GM13976 (cell line): ENCODE data around the gene DHCR24.
"Not testable (repeated sequence)": the region's sequence is repeated elsewhere in the genome, so short reads cannot be mapped to it uniquely, and the experiment has no call there.

Experiments
- DNase-seq: peaks from one replicate; pipeline ENCODE4 v3.0.0; 2012; ENCODE audit warnings: low spot score
- in situ Hi-C: fragments of 300-500 bp; cut with MboI; formaldehyde crosslinking; loops from one replicate; pipeline ENCODE4 v1.12.0; 2022; ENCODE audit warnings: low sequenced_read_pairs, mixed read lengths, inconsistent platforms; ENCODE audit not compliant: unreplicated experiment
- TF ChIP-seq, protein P1 (sequence below): IDR thresholded peaks from 2 replicates; pipeline ENCODE4 v1.5.1; 2012; ENCODE audit warnings: borderline replicate concordance, mild to moderate bottlenecking; ENCODE audit not compliant: insufficient read depth; ENCODE audit errors: extremely low read depth, missing control alignments, control extremely low read depth

Gene DHCR24, protein sequence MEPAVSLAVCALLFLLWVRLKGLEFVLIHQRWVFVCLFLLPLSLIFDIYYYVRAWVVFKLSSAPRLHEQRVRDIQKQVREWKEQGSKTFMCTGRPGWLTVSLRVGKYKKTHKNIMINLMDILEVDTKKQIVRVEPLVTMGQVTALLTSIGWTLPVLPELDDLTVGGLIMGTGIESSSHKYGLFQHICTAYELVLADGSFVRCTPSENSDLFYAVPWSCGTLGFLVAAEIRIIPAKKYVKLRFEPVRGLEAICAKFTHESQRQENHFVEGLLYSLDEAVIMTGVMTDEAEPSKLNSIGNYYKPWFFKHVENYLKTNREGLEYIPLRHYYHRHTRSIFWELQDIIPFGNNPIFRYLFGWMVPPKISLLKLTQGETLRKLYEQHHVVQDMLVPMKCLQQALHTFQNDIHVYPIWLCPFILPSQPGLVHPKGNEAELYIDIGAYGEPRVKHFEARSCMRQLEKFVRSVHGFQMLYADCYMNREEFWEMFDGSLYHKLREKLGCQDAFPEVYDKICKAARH

DNA sequence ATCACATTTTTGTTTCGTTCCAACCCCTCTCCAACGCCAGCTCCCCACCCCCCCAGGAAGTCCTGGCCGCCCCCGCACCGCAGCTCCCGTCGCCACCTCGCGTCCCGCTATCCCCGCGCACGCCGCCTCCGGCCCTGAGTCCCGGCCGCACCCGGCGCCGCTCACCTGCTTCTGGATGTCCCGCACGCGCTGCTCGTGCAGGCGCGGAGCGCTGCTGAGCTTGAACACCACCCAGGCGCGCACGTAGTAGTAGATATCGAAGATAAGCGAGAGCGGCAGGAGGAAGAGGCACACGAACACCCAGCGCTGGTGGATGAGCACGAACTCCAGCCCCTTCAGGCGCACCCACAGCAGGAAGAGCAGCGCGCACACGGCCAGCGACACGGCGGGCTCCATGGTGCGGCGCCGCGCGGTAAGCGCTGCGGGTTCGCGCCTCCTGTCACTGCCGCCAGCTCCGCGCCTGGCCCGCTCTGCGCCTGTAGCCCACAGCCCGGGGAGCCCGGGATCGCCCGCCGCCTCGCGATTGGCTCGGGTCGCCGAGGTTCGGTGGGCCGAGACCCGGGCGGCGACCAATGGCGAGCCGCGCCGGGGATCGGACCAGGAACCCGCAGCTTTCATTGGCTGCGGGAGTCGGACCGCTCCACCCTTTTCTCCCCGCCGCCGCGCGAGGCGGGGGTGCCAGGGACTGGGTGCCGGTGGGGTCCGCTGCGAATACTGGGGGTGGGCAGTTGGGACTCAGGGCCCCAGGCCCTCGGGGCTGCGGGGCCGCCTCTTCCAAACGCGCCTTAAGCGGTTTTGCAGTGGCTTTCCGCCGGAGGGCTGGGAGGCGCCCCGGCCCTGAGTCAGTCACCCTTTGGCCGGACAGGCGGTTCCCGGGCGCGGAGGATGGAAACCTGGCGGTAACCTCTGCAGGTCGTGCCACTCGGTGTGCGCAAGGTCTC, at the start of gene DHCR24:
Gene DHCR24 (minus strand): TSS at position 472 of the 941 bp plus-strand sequence. CDS start 76 bp downstream, at position 396.
- TF ChIP-seq, protein P1, sequence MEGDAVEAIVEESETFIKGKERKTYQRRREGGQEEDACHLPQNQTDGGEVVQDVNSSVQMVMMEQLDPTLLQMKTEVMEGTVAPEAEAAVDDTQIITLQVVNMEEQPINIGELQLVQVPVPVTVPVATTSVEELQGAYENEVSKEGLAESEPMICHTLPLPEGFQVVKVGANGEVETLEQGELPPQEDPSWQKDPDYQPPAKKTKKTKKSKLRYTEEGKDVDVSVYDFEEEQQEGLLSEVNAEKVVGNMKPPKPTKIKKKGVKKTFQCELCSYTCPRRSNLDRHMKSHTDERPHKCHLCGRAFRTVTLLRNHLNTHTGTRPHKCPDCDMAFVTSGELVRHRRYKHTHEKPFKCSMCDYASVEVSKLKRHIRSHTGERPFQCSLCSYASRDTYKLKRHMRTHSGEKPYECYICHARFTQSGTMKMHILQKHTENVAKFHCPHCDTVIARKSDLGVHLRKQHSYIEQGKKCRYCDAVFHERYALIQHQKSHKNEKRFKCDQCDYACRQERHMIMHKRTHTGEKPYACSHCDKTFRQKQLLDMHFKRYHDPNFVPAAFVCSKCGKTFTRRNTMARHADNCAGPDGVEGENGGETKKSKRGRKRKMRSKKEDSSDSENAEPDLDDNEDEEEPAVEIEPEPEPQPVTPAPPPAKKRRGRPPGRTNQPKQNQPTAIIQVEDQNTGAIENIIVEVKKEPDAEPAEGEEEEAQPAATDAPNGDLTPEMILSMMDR: no peak
- in situ Hi-C loops: no loop called here
- DNase-seq: peak; percentile 99

DNA sequence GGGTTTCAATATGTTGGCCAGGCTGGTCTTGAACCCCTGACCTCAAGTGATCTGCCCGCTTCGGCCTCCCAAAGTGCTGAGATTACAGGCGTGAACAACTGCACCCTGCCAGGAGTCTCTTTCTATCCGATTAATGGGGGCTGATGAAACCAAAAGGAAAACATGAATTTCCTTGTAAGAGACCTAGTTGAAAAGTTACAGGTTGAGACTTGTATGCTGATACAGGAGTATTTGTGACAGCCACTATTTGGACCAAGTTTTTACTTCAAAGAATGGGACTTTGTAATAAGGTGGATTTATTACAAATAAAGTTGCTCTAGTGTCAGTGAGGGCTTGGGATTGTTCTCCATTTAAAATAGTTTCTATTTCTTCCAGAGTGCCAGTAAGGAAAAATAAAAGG, 49.8 kb upstream of the DHCR24 start:
- no peak for DNase-seq
- TF ChIP-seq, protein P1: no peak
- in situ Hi-C loops: no loop called here

DNA sequence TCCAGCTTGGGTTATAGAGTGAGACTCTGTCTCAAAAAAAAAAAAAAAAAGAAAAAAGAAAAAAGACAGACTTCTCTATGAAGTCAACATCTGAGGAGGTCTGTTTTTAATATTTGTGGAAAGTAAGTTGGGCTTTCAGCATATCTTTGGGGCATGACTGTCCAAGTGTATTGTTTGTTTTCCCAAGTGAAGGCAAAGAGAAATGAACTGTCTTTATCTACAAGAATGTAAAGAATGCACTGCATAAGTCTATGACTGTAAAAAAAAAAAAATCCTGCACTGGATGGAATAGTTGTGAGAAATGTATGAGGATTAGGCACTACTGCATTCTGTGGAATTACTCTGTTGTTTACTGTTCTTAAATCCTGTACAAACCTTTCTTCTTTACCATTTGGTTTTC, 47.9 kb upstream of the DHCR24 start:
- no peak for DNase-seq
- TF ChIP-seq, protein P1: no peak
- in situ Hi-C loops: no loop called here

DNA sequence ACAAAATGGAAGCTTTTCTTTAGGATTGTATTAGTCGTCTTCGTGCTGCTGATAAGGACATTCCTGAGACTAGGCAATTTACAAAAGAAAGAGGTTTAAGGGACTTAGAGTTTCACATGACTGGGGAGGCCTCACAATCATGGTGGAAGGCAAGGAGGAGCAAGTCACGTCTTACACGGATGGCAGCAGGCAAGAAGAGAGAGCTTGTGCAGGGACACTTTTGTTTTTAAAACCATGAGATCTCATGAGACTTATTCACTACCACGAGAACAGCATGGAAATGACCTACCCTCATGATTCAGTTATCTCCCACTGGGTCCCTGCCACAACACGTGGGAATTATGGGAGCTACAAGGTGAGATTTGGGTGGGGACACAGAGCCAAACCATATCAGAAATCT, 47.1 kb upstream of the DHCR24 start:
- in situ Hi-C loops: not testable (repeated sequence)

DNA sequence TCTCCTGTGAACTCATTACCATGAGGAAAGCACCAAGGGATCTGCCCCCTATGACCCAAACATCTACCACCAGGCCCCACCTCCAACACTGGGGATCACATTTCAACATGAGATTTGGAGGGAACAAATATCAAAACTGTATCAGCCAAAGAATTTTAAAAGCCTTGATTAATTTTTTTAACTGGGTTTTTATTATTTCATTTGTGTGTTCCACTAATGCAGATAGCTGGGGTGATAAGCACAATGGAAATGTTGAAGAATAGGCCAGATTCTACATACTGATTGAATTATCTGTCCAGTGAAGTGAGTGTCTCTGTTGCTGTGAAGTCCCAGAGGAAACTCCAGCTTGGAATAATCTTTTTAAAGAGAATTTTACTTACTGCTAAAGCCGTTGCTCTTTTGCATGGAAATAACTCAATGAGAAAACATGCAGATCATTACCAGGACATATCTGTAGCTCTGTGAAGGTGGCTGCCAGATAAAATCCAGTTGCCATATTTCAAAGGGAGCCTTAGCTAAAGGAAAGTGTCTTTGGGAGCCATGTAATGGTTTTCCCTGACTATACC, 44.4 kb upstream of the DHCR24 start:
- TF ChIP-seq, protein P1: no peak
- no peak for DNase-seq
- in situ Hi-C loops: no loop called here

More for the DNA sequence above, 47.1 kb upstream of the DHCR24 start:
- DNase-seq: not testable (repeated sequence)

DNA sequence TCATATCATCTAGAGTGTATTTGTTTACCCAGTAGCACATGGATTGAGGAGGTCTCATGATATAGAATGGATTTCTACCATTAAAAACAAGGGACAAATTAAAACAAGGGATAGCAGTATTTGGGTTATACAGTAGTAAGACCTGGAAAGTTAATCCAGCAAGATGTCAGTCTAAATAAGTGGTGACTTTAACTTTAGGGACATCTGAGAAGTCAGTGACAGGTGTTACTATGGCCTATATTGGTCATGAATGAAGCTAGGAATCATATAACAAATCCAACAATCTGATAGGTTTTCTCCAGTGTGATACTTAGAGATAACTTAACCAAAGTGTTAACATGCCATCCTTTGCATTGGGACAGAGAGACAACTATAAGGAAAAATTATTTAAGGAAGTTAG, 42.7 kb upstream of the DHCR24 start:
- TF ChIP-seq, protein P1: no peak
- in situ Hi-C loops: no loop called here
- DNase-seq: no peak

DNA sequence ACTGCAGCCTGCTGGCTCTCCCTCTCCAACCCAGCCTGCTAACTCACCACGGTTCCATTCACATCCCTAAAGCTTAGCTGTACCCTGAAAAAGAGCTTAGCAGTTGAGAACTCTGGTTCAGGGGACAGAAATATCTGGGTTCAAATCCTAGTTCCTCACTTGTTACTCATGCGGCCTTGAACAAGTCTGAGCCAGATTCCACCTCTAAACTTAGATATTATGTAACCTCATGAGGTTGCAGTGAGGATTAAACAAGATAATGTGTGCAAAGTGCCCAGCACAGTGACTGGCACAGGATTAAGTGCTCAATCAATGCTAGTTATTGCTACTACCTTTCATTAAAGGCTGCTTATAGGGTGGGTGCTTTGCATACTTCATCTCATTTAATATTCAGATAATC, 41.3 kb upstream of the DHCR24 start:
- TF ChIP-seq, protein P1: no peak
- no peak for DNase-seq
- in situ Hi-C loops: no loop called here
